ENCODE results near the gene DVL2. TPM values are rescaled to one million over a fixed set of nuclear protein-coding genes. Genes with fewer than 3 reads are reported as not detected.

DVL2 gene
- total RNA-seq, result 10 to 100 TPM in 3 of 4 donors, 1 to 10 TPM in 1; 5.1 to 83.2 (median 53.5) TPM

DNA sequence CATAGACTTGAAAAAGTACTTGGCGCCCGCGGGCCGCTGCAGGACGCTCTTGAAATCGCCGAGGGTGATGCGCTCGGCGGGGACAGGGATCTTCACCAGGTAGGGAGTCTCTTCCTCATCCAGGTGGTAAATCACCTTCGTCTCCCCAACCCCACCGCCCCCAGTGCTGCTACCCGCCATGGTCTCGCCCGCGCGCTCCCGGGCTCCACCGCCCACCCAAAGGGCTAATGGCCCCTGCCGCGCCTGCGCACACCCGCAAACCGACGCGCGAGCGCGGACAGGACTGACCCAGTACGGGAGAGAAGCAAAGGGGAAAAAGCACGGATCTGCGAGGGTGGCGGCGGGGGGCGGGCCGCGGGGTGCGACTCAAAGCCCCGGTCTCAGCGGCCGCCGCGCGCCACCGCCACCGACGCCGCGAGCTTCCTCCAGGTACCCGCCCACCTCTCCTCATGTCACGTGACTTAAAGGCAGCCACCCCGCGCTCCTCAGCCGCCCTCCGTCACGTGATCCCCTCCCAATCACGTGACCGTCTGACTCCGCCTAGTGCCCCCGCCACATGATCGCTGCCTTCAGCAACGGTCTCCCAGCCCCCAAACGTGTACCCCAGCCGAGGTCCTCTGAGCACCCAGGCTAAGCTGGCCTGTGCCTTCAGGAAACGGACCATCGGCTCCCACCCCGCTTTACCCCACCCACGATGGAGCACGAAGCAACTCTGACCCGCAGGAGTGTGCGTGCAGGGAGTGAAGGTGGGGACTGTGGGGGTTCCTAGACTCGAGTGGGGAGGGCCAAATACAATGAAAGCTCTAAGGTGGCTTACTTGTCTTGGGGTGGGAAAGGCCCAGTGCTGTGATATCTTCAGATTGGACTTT, at the start of gene DVL2:
DVL2 (minus strand) TSS at position 435 of the 869 bp plus-strand sequence; CDS start at position 180, 255 bp downstream.
- intact Hi-C loops (cut with DNase I; ENCODE audit: low total_unique reads), result no loop called here
- no peaks in the 10 kb centered on the region for H3K27me3 ChIP-seq
- H3K4me3 ChIP-seq, result peak within 1 kb of the TSS; percentile 71 to 96
- peaks cover 4 to 13% of the 10 kb centered on the region in 2 donors for H3K4me1 ChIP-seq
- DNase-seq, result peak; percentile 95 to 96
- no peaks in the 10 kb centered on the region for H3K36me3 ChIP-seq
- peak within 1 kb of the TSS; percentile 80 to 85 for H3K27ac ChIP-seq
- peak; percentile 87 to 89 for TF ChIP-seq POLR2A (IDR thresholded peaks at IDR 0.05)
- TF ChIP-seq, protein P1, sequence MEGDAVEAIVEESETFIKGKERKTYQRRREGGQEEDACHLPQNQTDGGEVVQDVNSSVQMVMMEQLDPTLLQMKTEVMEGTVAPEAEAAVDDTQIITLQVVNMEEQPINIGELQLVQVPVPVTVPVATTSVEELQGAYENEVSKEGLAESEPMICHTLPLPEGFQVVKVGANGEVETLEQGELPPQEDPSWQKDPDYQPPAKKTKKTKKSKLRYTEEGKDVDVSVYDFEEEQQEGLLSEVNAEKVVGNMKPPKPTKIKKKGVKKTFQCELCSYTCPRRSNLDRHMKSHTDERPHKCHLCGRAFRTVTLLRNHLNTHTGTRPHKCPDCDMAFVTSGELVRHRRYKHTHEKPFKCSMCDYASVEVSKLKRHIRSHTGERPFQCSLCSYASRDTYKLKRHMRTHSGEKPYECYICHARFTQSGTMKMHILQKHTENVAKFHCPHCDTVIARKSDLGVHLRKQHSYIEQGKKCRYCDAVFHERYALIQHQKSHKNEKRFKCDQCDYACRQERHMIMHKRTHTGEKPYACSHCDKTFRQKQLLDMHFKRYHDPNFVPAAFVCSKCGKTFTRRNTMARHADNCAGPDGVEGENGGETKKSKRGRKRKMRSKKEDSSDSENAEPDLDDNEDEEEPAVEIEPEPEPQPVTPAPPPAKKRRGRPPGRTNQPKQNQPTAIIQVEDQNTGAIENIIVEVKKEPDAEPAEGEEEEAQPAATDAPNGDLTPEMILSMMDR (IDR thresholded peaks at IDR 0.05), result peak in 2 of 4 experiments; percentile 18 to 35
- H3K9me3 ChIP-seq, result no peaks in the 10 kb centered on the region

DNA sequence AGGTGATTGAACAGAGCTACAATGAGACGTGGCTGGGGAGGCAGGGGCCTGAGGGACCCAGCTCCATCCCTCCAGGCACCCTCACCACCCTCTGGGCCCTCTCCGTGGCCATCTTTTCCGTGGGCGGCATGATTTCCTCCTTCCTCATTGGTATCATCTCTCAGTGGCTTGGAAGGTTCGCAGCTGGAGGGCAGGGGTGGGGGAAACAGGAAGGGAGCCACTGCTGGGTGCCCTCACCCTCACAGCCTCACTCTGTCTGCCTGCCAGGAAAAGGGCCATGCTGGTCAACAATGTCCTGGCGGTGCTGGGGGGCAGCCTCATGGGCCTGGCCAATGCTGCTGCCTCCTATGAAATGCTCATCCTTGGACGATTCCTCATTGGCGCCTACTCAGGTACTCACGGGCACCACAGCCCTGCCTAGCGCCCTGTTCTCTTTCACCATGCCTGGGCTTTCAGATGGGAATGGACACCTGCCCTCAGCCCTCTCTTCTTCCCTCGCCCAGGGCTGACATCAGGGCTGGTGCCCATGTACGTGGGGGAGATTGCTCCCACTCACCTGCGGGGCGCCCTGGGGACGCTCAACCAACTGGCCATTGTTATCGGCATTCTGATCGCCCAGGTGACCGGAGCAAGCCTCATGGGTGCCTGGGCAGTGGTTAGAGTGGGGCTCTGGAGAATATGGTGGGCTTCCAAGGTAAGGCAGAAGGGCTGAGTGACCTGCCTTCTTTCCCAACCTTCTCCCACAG, 49.3 kb upstream of the DVL2 start:
- no peak for TF ChIP-seq POLR2A (IDR thresholded peaks at IDR 0.05)
- TF ChIP-seq, protein P1 (IDR thresholded peaks at IDR 0.05), result no peak
- no peak for DNase-seq
- Histone ChIP-seq H3K4me3 (no peak overlapping the region), H3K9me3 (no peaks in the 10 kb centered on the region), H3K36me3 (no peaks in the 10 kb centered on the region), H3K27me3 (no peaks in the 10 kb centered on the region), H3K27ac (no peak overlapping the region), H3K4me1 (peaks cover 0 to 16% of the 10 kb centered on the region in 2 donors)
- intact Hi-C loops (cut with DNase I; ENCODE audit: low total_unique reads), result no loop called here

DNA sequence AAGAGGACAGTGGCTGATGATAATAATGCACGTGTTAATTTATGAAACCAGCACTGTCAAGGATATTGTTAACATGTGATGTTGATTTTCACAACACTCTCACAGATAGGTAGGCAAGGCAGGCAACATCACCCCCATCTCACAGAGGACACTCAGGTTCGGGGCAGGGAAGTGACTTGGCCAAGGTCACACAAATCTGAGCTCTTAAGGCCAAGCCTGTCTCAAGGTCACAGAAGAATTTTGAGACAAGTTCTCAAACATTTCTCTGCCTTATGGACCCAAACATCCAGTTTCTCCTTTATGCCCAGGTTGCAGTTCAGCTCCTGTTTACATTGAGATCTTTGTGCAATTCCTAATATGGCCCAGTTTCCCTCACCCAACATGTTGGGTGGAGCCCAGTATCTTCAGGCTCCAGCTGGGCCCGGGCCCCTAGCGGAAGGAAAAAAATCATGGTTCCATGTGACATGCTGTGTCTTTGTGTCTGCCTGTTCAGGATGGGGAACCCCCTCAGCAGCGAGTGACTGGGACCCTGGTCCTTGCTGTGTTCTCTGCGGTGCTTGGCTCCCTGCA, 48.5 kb upstream of the DVL2 start:
- peaks cover 0 to 16% of the 10 kb centered on the region in 2 donors for H3K4me1 ChIP-seq
- intact Hi-C loops (cut with DNase I; ENCODE audit: low total_unique reads), result no loop called here

DNA sequence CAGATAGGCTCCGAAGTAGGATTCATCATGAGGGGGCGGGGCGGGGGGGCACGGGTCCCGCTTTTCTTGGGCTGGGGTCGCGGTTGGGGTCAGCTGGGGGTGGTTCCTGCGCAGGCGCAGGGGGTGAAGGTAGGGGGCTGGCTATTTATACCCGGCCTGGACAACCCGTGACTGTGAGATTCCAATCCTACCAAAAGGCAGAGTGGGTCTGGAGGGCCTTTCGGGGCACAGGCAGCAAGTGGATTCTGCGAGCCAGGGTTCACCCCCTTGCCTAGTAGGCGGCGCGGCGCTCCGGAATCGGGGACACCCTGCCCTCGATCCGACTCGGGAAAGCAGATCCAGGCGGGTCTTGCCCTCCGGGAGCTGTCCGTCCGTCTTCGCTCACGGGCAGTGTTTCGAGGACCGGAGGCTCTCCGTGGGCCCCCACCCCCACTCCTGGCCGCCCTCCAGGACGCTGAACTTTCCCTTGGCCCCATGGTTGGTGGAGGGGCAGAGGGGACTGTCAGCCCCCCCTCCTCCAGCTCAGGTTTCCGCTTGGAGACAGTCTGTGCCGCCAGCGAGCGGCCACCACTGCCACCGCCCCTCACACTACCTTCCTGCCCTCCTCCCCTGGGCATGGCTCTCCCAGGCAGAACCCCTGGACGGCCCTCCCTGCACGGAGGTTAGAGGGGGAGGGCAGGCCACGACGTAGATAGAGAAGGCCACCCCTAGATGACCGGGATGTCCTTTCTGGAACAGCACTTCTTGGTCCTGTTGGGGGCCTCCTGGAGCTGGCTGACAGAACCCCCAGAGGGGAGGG, 47.8 kb upstream of the DVL2 start:
- intact Hi-C loops (cut with DNase I; ENCODE audit: low total_unique reads), result loop anchor here (2.0 kb wide), 1 partner anchor 15 kb away; no protein-coding TSS in a partner anchor
- Histone ChIP-seq H3K36me3 (no peaks in the 10 kb centered on the region), H3K9me3 (no peaks in the 10 kb centered on the region), H3K27ac (peak overlapping the region; percentile 60 to 75), H3K27me3 (no peaks in the 10 kb centered on the region), H3K4me1 (peaks cover 0 to 16% of the 10 kb centered on the region in 2 donors), H3K4me3 (peak overlapping the region; percentile 34 to 42)
- peak; percentile 40 to 51 for DNase-seq
- no peak for TF ChIP-seq POLR2A (IDR thresholded peaks at IDR 0.05)
- TF ChIP-seq, protein P1 (IDR thresholded peaks at IDR 0.05), result no peak

More for the DNA sequence above, 48.5 kb upstream of the DVL2 start:
- H3K27me3 ChIP-seq, result no peaks in the 10 kb centered on the region
- DNase-seq, result no peak
- H3K36me3 ChIP-seq, result no peaks in the 10 kb centered on the region
- peak overlapping the region in 1 of 2 donors; percentile 42 for H3K4me3 ChIP-seq
- H3K27ac ChIP-seq, result peak overlapping the region in 1 of 2 donors; percentile 75
- TF ChIP-seq, protein P1 (IDR thresholded peaks at IDR 0.05), result no peak
- no peak for TF ChIP-seq POLR2A (IDR thresholded peaks at IDR 0.05)
- H3K9me3 ChIP-seq, result no peaks in the 10 kb centered on the region
